Suppressor macrophage treated with lipopolysaccharide for 1 hour (primary cell): ENCODE results near the gene P4HA2.
"Not testable (repeated sequence)": the region's sequence is repeated elsewhere in the genome, so short reads cannot be mapped to it uniquely, and the experiment has no call there.

Experiments used
- DNase-seq, 3 donors: peaks; one replicate each; pipeline ENCODE4 v3.0.0-alpha.2; 2020 to 2022

P4HA2 gene

DNA sequence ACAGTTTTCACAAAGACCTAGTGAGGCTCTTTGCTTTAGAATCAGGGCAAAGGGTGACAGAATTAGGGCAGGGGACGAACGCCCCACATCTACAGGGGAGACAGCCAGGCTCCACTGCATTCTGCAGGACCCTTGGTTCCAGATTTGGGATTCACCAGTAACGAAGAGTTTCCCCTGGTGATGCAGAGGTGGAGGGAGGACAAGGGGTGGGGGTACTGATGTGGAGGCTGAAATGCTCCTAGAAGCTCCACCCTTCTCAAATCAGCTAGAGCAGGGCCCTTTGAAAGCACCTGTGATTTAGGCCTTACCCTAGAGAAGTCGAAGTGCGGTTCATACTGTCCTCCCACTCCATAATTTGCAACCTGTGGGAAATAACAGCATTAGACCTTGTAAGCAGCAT lies 29.1 kb downstream of the P4HA2 start:
- DNase-seq = no peak

DNA sequence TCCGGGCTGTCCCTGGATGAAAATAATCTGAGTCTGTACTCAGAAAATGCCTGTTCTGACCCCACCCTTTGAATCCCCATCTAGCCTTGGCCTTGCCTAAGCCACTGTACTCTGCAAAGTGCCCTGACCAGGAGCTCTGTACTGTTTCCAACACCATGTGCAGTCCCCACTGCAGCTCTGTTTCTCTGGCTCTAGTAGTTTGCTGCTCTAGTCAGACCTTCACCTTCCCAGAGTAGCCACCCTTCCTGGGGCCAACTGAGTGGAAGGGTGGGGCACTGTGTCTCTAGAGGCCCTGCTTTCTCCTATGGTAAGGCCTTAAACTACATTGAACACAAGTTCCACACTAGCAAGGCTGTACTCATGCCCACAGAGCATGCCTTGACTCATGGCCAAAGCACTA lies 31.9 kb downstream of the P4HA2 start:
- DNase-seq = no peak

DNA sequence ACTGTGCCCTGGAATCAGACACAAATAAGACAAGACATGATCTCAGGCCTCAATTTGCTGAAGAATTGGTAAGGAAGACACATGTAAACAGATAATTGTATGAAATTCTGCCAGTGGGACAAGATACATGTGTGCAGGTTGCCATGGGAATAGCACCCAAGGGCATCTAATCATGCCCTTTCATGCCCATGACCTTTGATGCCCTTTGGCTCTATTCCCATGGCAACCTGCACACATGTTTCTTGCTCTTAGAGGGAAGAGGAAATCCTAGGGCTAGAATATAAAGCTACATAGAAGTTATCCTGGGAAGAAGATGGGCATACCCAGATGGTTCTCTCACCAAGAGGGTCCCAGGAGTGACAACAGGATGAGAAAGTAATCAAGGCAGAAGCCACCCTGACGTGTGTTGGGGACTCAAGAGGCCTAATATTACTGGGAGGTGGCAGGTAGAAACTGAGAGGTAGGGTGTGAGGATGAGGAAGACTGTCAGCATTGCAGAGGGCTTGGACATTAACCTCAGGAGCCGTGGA lies 34.4 kb downstream of the P4HA2 start:
- DNase-seq = no peak

DNA sequence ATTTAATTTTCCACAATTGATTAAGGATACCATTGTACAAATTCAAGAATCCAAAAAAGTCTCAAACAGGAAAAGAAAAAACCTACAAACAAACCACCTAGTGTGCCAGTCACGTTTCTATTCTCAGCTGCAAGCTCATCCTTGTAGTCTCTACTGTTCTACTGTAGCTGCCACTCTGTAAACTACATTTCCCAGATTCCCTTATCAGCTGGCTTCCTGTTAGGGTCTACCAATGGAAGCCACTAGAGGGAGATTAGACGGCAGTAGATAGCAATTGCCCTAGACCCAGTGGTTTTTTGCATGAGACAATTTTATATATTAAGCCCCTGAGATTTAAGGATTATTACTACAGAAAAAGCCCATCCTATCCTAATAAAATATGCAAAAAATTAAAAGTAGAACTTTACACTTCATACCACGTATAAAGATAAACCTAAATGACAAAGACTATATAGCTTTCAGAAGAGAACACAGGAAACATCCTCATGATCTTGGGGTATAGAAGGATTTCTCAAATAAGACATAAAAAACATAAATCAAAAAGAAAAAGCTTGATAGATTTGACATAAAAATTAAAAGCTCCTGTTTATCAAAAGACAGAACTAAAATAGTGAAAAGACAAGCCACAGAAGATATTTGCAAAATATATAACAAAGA lies 37.4 kb downstream of the P4HA2 start:
- DNase-seq = peak; percentile 70 to 77 (median 75)

DNA sequence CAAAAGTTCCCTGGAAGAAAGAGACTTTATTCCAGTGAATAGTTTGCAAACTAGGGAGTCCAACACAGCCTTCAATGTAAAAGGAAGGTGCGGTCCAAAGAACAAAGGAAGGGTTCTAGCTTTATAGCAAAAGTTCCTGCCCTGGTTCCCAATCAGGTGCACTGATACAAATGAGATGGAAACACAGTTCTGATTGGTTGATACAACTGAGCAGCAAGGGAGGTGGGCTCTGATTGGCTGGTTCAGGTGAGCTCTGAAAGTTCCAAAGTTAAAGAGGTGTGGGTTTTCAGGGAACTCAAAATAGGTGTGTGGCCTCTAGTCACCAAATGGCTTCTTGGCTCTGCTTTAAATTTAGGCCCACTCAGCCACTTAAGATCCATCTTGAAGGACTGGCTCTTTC lies 43.1 kb downstream of the P4HA2 start:
- DNase-seq = no peak

DNA sequence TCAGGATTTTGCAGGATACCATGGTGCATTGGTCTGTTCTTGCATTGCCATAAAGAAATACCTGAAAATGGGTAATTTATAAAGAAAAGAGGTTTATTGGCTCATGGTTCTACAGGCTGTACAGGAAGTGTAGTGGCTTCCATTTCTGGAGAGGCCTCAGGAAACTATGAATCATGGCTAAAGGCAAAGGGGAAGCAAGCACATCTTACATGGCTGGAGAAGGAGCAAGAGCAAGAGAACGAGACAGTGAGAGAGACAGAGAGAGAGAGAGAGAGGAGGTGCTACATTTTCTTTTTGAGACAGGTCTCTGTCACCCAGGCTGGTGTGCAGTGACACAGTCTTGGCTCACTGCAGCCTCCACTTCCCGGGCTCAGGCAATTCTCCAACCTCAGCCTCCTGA lies 43.9 kb downstream of the P4HA2 start:
- peak; percentile 21 to 46 (median 26) for DNase-seq

DNA sequence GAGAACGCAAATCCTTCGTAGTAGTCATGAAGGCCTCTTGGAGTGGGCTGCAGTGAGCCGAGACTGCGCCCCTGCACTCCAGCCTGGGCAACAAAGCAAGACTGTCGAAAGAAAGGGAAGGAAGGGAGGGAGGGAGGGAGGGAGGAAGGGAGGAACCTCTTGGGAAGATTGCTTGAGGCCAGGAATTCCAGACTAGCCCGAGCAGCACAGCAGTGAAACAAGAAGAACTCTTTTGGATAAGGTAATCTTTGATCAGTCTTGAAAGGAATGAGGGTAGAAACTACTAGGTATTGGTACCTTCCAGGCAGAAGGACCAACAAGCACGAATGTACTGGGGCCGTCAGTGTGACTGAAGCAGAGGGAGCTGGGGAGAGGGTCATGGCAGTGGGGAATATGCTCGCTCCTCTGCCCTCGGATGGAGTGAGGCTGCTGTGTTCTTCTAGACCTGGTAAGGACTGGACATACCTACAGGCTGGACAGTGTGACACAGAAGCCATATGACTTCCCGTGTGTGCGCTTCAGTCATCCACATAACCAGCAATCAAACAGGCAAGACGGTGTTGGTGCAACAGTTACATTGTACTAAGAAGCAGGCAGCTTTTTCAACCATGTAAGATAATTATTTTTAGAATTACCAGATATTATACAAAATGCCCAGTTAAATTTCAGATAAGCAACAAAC lies 45.2 kb downstream of the P4HA2 start:
- no peak for DNase-seq

DNA sequence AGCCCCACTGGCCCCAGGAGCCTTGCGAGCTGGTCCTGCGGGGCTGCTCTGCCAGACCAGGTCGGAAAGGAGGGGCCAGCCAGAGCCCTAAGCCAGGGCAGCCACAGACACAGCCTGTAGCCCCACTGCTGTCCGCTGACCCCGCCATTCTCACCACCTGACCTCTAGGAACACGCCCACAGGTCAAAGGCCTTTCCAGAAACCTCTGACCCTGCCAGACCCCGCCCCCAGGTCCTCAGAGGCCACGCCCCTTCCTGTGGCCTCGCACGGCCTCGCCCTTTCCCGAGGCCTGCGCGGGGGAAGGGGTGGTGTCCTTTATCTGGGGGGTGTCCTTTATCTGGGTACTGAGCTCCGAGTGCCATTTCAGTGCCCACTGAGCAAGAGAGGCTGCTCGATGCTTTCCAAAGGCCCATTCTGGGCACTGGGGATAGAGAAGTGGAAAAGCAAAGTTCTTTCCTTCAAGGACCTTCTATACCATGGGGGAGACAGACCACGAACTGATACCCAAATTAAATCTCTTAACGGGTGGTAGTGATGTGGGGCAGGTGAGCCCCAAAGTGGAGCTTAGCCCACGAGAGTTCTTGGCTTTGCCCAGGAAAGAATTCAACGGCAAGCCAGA lies 46.5 kb downstream of the P4HA2 start:
- no peak for DNase-seq

DNA sequence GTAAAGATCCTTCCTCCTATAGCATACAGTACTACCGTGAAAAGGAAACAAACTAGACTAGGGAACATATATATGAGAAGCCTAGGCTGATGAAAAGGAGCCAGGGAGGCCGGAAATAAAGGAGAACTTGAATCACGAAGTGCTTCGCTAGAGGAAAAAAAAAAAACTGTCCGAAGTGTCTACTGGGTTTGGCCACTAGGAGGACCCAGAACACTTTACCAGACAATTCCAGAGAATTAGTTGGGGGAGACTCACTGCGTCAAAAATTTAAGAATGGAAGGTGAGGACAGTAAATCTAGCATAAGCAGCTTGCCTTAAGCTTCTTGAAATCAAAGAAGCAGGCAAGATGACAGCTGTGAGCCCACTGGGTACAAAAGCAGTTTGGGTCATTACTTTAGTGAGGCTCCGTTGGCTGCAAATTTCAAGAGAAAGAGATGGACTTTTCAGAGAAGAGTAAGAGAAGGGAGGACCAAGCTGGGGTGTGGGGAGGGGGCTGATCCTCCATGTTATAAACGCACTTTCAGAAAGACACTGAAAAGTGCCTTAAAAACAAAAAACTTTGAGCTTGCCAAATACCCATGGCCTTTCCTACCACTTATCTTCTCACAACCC lies 47.4 kb downstream of the P4HA2 start:
- DNase-seq = peak; percentile 72 to 78 (median 76)

DNA sequence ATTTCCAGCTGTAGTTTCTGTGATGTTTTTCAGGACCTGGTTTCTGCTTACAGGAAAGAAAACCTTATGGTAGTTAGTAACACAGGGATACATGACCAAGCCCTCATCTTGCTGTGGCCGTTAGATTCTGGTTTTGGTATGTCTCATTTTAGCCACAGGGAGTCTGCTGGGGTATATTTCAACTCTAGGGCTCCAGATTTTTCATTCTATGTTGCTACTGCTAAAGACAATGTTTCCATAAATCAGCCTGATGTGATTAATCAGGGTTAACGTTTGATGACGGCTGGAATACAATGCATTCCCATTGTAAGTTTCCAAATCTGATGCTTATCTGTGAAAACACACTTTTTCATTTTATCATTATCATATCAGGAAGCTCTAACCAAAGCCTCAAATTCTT lies 48.2 kb downstream of the P4HA2 start:
- no peak for DNase-seq

DNA sequence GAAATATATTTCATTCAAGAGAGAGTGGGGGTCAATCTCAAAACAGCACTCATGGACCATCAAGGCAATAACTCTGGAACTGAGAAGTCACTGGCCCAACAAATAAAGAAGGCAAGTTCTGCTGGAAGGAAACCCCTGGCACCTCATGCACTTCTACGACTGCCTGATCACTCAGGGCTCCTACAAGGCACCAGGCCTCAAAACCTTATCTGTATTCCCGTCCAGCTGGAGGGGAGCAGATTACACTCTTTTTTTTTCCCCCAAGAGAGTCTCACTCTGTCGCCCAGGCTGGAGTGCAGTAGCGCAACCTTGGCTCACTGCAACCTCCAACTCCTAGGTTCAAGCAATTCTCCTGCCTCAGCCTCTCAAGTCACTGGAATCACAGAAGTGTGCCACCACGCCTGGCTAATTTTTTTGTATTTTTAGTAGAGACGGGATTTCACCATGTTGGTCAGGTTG lies 49.9 kb downstream of the P4HA2 start:
- no peak for DNase-seq

DNA sequence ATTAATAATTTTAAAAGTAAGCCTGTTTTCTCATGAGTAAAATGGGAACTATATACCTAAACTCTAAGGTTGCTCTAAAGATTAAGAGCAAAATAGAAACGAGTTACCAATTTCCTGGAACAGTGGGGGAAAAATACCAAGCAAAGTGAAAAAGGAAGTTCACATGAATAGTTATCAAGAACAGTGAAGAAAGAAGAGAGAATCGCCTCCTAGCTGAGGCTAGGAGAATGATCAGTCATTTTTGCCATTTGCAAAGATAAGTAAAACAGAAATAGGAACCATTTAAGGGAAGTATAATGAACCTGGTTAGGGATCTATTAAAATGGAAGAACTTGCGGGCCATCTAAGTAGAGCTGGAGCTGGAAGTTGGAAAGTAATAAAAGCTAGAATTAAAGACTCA lies 50.7 kb downstream of the P4HA2 start:
- peak; percentile 56 to 75 (median 59) for DNase-seq

DNA sequence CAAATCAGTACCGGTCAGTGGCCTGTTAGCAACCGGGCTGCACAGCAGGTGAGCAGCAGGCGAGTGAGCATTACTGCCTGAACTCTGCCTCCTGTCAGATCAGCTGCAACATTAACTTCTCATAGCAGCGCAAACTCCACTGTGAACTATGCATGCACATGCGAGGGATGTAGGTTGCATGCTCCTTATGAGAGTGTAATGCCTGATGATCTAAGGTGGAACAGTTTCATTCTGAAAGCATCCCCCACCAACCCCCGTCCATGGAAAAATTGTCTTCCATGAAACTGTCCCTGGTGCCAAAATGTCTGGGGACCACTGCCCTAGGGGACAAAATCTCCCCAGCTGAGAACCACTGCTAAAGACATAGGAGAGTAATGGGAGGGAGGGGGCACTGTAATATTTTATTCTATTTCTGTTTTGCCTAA lies 51.1 kb downstream of the P4HA2 start:
- DNase-seq = no peak

DNA sequence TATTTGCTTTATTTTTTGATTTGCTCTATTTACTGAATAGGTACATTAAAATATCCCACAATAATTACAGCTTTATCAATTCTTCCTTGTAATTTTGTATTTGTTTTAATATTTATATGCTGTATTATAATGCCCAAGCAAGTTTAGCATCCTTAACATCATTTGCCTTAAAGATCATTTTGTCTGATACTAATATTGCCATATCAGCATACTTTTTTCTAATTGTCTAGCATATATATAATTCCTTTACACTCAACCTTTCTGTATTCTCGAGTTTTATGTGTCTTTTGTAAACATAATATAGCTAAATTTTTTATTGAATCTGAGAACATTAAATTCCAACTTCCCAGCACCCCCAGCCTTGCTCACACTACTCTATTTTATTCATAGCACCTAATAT lies 64.7 kb downstream of the P4HA2 start:
- no peak for DNase-seq

DNA sequence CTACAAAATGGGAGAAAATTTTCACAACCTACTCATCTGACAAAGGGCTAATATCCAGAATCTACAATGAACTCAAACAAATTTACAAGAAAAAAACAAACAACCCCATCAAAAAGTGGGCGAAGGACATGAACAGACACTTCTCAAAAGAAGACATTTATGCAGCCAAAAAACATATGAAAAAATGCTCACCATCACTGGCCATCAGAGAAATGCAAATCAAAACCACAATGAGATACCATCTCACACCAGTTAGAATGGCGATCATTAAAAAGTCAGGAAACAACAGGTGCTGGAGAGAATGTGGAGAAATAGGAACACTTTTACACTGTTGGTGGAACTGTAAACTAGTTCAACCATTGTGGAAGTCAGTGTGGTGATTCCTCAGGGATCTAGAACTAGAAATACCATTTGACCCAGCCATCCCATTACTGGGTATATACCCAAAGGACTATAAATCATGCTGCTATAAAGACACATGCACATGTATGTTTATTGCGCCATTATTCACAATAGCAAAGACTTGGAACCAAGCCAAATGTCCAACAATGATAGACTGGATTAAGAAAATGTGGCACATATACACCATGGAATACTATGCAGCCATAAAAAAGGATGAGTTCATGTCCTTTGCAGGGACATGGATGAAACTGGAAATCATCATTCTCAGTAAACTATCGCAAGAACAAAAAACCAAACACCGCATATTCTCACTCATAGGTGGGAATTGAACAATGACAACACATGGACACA lies 65.9 kb downstream of the P4HA2 start:
- not testable (repeated sequence) for DNase-seq

DNA sequence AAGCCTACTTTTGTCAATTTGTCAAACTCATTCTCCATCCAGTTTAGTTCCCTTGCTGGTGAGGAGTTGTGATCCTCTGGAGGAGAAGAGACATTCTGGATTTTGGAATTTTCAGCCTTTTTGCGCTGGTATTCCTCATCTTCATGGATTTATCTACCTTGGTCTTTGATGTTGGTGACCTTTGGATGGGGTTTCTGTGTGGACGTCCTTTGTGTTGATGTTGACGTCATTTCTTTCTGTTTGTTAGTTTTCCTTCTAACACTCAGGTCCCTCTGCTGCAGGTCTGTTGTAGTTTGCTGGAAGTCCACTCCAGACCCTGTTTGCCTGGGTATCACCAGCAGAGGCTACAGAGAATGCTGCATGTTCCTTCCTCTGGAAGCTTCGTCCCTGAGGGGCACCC lies 71.2 kb downstream of the P4HA2 start:
- no peak for DNase-seq

DNA sequence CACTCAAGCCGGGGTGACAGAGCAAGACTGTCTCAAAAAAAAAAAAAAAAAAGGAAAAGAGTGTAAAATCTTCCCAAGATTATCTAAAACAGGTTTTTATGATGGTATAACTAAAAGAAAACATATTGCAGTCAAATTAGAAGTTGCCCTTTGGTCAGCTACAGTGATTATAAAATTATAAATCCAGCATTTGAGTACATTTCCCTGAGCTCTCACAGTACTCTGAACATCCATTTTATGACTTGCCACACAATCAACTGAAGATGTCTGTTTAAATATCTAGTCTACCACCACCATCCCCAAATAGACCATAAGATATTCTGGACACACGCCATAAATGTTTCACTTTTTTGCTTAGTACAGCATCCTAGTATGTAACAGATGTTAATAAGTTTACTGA lies 77.1 kb downstream of the P4HA2 start:
- DNase-seq = no peak

DNA sequence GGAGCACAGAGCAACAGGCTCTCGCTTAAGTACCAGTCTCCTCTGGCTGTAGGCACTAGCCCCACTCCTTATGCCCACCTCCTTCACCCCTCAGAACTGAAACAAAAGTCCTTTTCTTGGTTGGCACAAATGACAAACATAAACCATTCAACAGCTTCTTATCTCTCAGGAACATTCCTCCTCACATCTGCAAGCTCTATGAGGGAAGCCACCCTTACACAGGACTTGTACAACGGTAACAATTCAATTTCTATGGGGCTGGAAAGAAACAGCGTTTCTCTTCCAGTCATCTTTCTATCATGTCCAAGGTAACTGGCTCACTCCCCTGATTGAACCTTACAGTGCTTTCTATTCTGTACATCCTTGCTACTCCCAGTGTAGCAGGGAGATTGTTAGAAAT lies 80.0 kb downstream of the P4HA2 start:
- no peak for DNase-seq

DNA sequence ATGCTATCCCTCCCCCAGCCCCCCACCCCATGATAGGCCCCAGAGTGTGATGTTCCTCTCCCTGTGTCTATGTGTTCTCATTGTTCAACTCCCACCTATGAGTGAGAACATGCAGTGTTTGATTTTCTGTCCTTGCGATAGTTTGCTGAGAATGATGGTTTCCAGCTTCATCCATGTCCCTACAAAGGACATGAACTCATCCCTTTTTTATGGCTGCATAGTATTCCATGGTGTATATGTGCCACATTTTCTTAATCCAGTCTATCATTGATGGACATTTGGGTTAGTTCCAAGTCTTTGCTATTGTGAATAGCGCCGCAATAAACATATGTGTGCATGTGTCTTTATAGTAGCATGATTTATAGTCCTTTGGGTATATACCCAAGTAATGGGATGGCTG lies 82.3 kb downstream of the P4HA2 start:
- DNase-seq = not testable (repeated sequence)

DNA sequence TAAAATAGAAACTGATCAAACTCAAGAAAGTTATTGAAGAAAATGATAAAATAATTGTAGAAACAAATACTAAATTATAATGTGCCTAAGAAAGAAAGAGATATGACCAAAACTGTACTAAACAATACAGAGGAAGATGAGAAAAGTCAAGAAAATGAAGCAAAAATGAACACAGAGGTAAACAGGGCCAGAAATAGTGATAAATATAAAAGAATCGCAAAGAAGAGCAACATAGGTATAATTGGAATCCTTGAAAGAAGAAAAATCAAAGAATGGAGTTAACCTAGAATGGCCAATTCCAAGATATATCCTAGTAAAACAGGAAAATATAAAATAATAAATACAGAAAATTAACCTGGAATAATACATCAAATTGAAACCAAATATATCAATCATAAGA lies 84.5 kb downstream of the P4HA2 start:
- DNase-seq = no peak

DNA sequence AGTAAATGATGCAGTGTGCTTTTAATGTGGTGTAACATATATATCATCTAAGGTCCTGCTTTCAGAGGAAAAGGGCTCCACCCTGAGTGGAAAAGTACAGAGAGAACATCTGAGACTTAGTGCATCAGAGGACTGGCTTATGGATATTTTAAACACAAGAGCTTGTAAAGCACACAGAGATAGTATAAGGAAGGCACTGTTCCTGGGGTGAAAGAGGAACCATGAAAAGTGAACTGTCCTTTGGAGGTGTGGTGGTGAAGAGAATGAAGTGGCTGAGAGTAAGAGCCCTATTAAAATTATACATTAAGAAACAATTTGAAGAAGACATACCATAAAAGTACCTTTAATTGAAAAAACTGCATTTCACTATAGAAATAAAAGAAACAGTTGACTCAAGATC lies 85.2 kb downstream of the P4HA2 start:
- no peak for DNase-seq
